Measurements from ENCODE around the gene PPP1R2.
"Not testable (repeated sequence)": the region's sequence is repeated elsewhere in the genome, so short reads cannot be mapped to it uniquely, and the experiment has no call there.

Gene PPP1R2

DNA sequence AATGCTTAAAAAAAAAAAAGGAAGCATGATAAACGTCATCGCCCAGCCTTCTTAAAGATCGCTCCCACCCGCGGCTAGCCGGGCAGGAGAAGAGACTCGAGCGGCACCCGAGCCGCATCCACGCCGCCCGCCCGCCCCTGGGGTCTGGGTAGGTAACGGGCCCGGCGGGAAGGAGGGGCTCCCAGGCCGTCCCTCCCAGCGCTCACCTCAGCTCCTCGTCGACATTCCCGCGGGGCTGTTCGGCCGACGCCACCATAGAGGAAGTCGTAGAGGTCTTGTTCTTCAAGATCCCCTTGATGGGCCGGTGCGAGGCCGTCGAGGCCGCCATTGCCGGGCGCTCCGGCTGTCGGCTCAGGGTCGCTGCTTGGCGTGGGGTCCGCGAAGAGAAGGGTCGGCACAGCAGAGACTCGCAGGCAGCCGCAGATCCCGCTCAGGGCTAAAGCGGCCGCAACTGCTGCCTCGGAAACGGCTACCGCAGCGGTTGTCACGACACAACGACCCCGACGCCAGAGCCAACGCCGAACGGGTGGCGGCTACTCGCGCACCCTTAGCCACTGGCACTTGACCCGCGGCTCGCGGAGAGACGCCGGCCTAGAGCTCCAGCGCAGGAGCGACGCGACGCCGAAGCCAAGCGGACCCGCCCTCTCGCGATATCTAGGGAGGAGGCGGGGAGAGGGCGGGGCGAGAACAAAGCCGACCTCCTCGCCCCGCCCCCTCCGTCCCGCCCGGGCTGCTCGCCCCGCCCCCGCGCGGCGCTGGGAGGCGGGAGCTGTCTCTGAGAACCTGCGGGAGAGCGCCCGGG lies at the start of gene PPP1R2:
Gene PPP1R2, minus strand, starts transcription at position 628 of the 802 bp plus-strand sequence. Its CDS starts 300 bp downstream, at position 328.
- peak; percentile 91 for DNase-seq (ENCODE audit: low read depth)

GRCh38 chr3:195591852-195592251 lies 48.7 kb upstream of the PPP1R2 start:
- peak; percentile 13 for DNase-seq (ENCODE audit: low read depth)

- no peak for DNase-seq (ENCODE audit: low read depth)
Observed at GRCh38 chr3:195591220-195591619, 48.1 kb upstream of the PPP1R2 start.

DNA sequence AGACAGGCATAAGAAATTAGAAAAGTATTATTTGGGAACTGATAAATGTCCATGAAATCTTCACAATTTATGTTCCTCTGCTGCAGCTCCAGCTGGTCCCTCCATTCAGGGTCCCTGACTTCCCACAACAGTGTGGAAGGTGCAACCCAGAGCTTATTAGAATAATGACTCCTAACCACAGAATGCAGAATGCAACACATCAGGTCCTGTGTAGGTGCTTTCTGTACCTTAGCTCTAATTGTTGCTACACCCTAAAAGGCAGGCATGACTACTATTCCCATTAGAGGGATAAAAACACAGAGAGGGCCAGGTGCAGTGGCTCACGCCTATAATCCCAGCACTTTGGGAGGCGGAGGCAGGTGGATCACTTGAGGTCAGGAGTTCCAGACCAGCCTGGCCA lies 47.3 kb upstream of the PPP1R2 start:
- DNase-seq (ENCODE audit: low read depth) = not testable (repeated sequence)

- DNase-seq (ENCODE audit: low read depth) = not testable (repeated sequence)
Observed at GRCh38 chr3:195589796-195590195, 46.7 kb upstream of the PPP1R2 start.

DNA sequence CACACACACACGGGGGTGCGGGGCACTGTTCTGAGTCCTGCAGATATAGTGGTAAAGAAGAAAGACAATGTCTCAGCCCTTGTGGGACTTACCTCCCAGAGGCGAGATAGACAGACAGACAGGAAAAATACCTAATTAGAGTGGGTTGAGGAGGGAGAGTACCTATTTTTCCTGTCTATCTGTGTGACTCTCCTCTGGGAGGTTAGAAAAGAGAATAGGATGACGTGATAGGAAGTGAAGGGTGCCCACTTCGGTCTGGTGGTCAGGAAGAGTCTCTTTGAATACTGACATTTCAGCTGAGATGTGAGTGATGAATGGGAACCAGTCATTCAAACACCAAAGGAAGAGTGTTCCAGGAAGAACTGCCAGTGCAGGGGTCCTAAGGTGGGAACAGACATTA lies 44.7 kb upstream of the PPP1R2 start:
- DNase-seq (ENCODE audit: low read depth) = no peak

DNA sequence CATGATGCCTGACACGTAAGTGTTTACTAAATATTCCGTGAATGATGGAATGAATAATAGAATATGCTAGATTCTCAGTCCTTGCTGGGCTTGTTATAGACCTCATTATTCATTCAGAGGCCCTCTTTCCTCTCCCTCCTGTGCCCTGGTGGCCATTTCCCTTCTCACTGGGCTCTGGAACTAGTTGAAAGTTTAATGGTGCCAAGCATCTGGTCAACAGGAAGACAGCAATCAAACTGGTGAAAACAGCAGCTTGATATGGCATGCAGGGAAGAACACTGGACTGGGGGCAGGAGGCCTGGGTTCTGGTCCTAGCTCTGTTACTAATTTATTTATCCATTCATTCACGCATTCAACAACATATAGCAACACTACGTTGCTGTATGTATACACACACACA lies 44.3 kb upstream of the PPP1R2 start:
- DNase-seq (ENCODE audit: low read depth) = no peak

DNA sequence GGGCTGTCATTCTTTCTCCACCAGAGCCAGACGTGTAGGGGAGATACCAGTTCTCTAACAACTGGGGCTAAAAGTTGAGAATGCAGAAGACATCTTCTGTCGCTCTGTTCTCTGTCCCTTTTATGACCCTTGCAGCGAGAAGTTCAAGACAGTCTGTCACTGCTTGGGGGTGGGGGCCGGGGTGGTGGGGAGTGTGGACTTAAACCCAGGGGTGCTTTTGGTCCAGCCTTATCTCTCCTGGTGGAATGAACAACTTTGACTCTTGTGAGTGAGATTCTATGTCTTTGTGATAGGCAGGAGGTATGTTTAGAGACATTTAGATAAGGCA lies 41.4 kb upstream of the PPP1R2 start:
- no peak for DNase-seq (ENCODE audit: low read depth)

DNA sequence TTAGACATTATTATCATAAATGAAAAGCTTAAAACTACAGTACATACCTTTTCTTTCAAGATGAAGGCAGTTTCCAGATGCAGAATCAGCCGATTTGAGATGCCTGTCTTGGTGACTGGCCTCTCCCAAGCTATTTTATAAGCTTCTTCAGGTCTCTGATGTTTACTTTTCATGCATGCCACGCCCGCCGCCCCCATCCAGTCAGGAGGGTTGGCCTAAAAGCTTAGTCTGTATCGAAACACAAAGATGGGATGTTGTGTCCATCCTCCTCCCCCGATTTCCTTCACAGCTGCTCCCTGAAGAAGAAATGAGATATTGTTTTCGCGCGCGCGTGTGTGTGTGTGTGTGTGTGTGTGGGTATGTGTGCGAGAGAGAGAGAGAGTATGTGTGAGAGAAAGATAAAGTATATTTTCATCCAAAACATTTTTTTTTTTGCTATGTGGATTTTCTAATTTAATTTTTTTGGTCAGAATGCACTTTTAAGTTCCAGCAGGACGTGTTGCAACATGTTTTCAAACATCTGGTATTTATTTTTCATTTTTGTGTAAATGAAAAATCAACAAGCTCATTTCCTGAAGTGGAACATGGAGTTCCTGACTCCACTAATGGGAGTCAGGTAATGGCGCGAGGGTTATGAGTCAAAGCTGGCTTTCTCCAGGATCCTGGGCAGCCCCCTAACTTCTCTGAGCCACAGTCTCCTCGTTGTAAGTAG lies 40.9 kb upstream of the PPP1R2 start, which contains the start of gene APOD:
Gene APOD, minus strand, starts transcription at position 110 of the 712 bp plus-strand sequence. CDS start 4,479 bp downstream, outside the sequence.
- peak; percentile 39 for DNase-seq (ENCODE audit: low read depth)

GRCh38 chr3:195582947-195583346 lies 39.8 kb upstream of the PPP1R2 start:
- no peak for DNase-seq (ENCODE audit: low read depth)

DNA sequence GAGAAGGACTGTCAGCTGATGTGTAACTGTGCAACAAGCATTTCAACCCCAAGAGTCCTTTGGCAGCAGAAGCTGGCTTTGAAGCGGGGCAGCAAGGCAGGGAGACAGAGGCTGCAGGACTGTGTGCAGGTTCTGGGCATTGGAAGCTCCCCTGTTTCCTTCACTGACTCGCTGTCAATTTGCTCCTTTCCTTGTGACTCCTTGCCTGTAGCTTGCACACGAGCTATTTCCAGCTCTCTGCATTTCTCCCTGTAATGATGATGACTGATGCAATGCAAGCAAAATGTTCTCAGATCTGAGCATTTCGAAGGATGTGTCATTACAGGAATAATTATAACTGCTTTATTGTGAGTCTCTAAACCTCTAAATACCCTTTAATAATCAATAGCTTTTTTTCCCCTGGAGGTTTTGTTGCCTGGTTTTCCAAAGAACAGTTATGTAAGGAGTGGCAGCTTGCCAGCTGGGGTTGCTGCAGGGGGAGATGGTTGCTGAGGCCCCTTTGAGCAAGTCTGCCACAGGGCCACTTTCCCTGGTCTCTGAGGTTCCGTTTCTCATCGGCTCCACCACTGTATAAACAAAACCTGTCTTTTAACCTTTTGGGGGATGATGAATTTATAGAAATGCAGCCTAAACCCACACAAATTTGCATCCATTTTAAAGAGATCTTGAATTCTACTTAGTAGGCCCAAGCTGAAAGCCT lies 37.8 kb upstream of the PPP1R2 start:
- DNase-seq (ENCODE audit: low read depth) = peak; percentile 68

GRCh38 chr3:195579281-195579680 lies 36.2 kb upstream of the PPP1R2 start:
- no peak for DNase-seq (ENCODE audit: low read depth)

DNA sequence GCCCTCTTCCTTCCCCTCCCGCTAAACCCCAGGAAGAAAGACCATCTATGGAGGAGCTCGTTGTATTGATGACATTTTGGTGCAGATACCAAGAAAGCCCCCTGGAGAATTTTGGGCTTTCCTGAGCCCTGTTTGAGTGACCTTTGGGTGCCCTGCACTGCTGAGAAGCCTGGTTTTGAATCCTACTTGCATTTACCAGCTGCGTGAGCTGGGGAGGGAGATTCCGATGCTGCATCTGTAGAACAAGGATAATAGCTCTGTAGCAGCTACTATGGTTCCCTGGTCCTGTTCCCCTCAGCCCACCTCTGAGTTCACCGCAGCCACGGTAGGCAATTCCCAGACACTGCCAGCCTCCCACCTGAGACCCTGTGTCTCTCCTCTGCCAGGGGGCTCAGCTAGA lies 35.4 kb upstream of the PPP1R2 start:
- DNase-seq (ENCODE audit: low read depth) = no peak

- DNase-seq (ENCODE audit: low read depth) = no peak
Observed at GRCh38 chr3:195577645-195578177, 34.6 kb upstream of the PPP1R2 start.

GRCh38 chr3:195574497-195575304 lies 31.6 kb upstream of the PPP1R2 start:
- no peak for DNase-seq (ENCODE audit: low read depth)

DNA sequence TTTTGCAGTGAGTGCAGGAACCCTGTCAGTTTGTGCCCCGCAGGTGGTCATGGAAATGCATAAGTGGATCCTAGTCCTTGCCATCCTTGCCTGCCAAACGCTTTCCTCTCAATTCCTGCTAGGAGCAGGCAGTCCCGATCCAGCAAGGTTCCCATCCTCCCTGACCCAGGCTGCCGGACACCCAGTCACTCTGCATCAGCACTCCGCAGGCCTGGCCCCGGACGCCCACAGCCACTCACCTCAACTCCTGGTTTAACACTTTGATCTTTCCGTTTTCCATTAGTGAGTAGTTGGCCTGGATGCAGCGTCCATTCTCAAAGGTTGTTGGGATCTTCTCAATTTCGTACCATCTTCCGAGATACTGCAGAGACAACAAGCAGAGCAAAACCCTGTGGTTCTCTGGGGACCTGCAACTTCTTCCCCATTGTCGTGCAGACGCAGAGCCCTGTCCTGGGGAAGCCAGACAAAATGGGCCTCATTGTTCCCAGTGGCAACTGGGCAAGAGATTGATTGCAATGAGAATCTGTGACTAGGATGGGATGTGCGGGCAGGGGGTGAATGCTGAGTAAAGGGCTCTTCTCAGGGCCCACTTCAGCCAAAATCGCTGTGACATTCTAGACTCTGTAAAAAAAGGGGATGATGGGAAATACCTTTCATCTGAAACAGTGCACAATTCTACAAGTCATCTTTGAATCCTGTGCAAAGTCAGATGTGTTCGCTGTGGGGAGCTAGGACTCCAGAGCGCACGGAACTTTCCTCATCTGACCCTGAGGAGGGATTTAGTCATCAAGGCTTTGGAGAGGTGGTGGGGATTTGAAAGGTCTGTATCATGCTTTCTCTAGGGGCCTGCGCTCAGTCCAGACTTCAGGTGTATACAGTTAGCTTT lies 30.7 kb upstream of the PPP1R2 start:
- no peak for DNase-seq (ENCODE audit: low read depth)

GRCh38 chr3:195571361-195571760 lies 28.2 kb upstream of the PPP1R2 start:
- DNase-seq (ENCODE audit: low read depth) = no peak

- DNase-seq (ENCODE audit: low read depth) = no peak
Observed at GRCh38 chr3:195570912-195571311, 27.8 kb upstream of the PPP1R2 start.

DNA sequence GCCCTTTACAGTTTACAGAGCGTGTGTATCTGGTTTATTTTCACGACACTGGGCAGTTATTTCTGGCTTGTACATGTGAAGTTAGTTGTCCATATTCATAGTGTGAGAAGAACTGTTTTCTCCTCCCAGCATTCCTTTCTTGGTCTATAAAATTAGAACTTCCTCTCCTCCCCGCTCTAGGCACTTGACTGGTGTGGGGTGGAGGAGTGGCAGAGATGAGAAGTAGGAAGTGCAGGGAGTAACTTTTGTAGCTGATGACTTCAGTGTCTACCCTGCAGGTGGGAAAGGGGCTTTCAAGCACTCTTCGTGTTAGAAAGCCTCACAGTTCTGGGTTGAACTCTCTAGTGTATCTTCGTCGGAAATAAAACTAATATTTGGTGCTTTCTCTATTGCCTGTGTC lies 27.2 kb upstream of the PPP1R2 start:
- no peak for DNase-seq (ENCODE audit: low read depth)

- no peak for DNase-seq (ENCODE audit: low read depth)
Observed at GRCh38 chr3:195568630-195569029, 25.5 kb upstream of the PPP1R2 start.

GRCh38 chr3:195566797-195567196 lies 23.7 kb upstream of the PPP1R2 start:
- no peak for DNase-seq (ENCODE audit: low read depth)
